Raji (cell line): ENCODE measurements around the gene SMURF1.

Source experiments
- POLR2A ChIP-seq: IDR thresholded peaks from 2 replicates; pipeline ENCODE4 v1.6.1; 2011; ENCODE audit warnings: low read depth, low read length, control low read depth; ENCODE audit not compliant: insufficient read depth

Gene SMURF1

GRCh38 chr7:99096124-99096887 lies 47.6 kb downstream of the SMURF1 start:
- TF ChIP-seq POLR2A: no peak

GRCh38 chr7:99095698-99096097 lies 48.2 kb downstream of the SMURF1 start:
- no peak for TF ChIP-seq POLR2A

GRCh38 chr7:99094401-99094800 lies 49.5 kb downstream of the SMURF1 start:
- no peak for TF ChIP-seq POLR2A

GRCh38 chr7:99092064-99092720 lies 51.7 kb downstream of the SMURF1 start:
- no peak for TF ChIP-seq POLR2A

GRCh38 chr7:99090771-99091542 lies 53.0 kb downstream of the SMURF1 start:
- TF ChIP-seq POLR2A: no peak

GRCh38 chr7:99089914-99090629 lies 53.8 kb downstream of the SMURF1 start:
- TF ChIP-seq POLR2A: no peak

GRCh38 chr7:99086944-99087343 lies 57.0 kb downstream of the SMURF1 start:
- no peak for TF ChIP-seq POLR2A

DNA sequence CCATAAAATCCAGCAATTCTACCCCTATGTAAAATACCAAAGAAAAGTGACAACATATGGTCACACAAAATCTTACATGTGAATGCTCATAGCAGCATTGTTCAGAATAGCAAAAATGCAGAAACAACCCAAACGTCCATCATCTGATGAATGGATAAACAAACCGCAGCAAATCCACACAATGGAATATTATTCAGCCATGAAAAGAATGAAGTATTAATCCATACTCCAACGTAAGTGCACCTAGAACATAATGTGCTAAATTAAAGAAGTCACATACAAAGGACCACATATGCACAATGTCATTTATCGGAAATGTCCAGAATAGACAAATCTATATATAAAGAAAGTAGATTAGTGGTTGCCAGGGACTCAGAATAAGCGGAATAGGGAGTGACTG lies 57.4 kb downstream of the SMURF1 start:
- no peak for TF ChIP-seq POLR2A

DNA sequence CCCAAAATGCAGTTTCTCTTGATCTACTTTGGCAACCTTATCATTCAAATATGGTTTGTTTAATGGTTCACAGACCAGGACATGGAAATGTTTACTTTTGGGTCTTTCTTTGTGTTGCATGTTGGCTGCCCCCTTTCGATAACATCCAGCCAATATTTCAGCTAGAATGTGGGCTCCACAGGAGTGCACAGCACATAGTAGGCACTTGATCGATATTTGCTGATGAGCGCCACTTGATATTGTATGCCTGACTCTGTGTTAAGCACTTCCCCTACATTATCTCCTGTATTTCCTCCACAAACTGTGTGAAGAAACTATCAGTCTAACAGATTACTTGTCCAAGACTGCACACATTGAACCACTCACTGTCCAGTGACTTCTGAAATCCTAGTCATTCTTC lies 60.2 kb downstream of the SMURF1 start:
- no peak for TF ChIP-seq POLR2A

DNA sequence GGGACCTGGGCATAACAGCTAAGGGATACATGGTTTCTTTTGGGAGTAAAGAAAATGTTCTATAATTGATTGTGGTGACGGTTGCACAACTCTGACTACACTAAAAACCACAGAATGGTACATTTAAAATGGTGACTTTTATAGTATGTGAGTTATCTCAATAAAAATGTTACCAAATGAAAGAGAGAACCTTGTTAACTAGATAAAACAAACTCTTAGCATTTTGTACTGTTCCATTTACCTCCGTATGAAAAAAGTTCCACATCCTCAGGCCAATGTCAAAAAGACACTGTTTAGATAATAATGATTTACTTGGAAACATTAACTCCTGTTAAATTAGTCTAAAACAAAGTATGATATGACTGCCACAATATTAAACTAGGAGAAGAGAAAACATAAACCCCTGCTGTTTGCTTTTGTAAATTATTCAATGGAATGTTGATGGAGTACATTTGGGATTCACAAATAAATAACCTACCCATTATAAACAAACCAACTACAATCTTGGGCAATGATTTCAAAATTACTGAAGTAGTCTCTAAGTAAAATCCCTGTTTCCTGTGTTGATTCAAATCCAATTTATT lies 60.7 kb downstream of the SMURF1 start:
- no peak for TF ChIP-seq POLR2A

DNA sequence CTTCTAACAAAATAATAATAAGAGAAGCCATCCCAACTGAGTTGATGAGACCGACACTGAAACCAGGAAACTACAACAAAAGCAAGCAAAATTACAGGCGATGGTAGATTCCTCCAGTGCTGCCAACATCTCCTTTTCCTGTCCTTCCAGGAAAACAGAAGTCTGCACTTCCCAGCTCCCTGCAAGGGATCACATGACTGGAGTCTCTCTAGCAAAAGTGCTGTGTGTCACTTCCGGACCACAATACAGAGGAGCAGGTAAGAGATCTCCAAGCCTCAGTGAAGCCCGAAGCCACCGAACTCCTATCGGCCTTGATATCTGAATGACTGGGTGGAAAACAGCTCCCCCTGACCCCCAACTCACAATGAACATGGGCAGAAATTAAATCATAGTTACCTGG lies 63.2 kb downstream of the SMURF1 start:
- no peak for TF ChIP-seq POLR2A

GRCh38 chr7:99079104-99079503 lies 64.8 kb downstream of the SMURF1 start:
- no peak for TF ChIP-seq POLR2A

GRCh38 chr7:99078416-99078815 lies 65.5 kb downstream of the SMURF1 start:
- no peak for TF ChIP-seq POLR2A

- TF ChIP-seq POLR2A: no peak
Measured at GRCh38 chr7:99076615-99077014, 67.3 kb downstream of the SMURF1 start.

DNA sequence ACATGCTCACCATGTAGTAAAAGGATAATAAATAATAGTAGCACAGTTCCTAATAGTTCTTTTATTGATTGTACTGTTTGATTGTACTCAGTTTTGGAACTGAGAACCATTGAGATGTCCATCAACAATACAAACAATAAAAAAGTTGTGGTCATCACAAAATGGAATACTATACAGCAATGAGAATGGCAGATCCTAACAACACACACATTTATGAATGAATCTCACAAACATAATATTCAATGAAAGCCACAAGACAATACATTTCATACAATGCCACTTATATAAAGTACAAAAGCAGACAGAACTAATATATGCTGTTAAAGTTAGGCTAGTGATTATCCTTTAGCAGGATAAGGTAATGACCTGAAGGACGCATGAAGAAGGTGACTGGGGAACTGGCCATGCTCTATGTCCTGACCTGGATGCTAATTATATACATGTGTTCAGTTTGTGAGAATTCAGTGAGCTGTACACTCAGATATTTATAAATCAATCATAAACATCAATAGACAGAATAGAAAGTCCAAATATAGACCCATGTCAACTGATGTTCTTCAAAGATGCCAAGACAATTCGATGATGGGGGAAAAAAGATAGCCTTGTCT lies 70.0 kb downstream of the SMURF1 start:
- no peak for TF ChIP-seq POLR2A

DNA sequence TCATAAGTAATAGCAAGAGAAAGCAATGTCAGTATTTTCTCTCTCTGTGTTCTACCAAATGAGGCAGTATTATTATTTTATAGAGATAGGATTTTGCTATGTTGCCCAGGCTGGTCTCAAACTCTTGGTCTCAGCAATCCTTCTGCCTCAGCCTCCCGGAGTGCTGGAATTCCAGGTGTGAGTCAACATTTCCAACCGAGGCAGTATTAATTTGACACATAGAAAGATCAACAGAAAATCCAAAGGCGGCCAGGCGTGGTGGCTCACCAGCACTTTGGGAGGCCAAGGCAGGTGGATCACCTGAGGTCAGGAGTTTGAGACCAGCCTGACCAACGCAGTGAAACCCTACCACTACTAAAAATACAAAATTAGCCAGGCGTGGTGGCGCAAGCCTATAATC lies 71.8 kb downstream of the SMURF1 start:
- no peak for TF ChIP-seq POLR2A
